K562 (cell line): ENCODE measurements around the gene MIEF1. TPM values are rescaled to one million over a fixed set of nuclear protein-coding genes. Genes with fewer than 3 reads are reported as not detected.

ENCODE experiments used
- BRD4 ChIP-seq: fragments of 200-600 bp; sonication (generic); IDR thresholded peaks from 2 replicates; pipeline ENCODE4 v1.6.1; 2017; ENCODE audit warnings: inconsistent platforms
- CBFA2T2 ChIP-seq: fragments of 450-650 bp; conservative IDR thresholded peaks from 2 replicates; pipeline ENCODE4 v1.6.1; 2017; ENCODE audit warnings: mild to moderate bottlenecking
- CUX1 ChIP-seq: fragments of 200-800 bp; sonication (Bioruptor generic); IDR thresholded peaks from 2 replicates; pipeline ENCODE4 v1.6.1; 2016; ENCODE audit warnings: missing genetic modification characterization, missing compliant biosample characterization
- HMBOX1 ChIP-seq: sonication (generic); IDR thresholded peaks from 2 replicates; pipeline ENCODE4 v1.6.1; 2016
- L3MBTL2 ChIP-seq: fragments of 450-650 bp; IDR thresholded peaks from 2 replicates; pipeline ENCODE4 v1.6.1; 2016; ENCODE audit warnings: mild to moderate bottlenecking, moderate library complexity
- MAFF ChIP-seq: IDR thresholded peaks from 2 replicates; pipeline ENCODE4 v1.6.1; 2012; ENCODE audit warnings: low read length, improper control_type of control experiment
- NELFE ChIP-seq: IDR thresholded peaks from 2 replicates; pipeline ENCODE4 v1.6.1; 2011; ENCODE audit warnings: mild to moderate bottlenecking; ENCODE audit not compliant: insufficient read depth, insufficient read length
- REST ChIP-seq, 2 experiments: fragments of 450-650 bp; formaldehyde crosslinking in 1 of 2; IDR thresholded peaks; 2 replicates each; pipeline versions ENCODE4 v1.4.0 to v1.6.1; 2014 to 2020; ENCODE audit warnings: mild to moderate bottlenecking in 2 of 2, borderline replicate concordance in 1 of 2, low read depth in 1 of 2
- SMAD4 ChIP-seq: fragments of 250-450 bp; sonication (Bioruptor Pico); conservative IDR thresholded peaks from 2 replicates; pipeline ENCODE4 v1.8.0; 2021; ENCODE audit warnings: inconsistent platforms, mild to moderate bottlenecking, moderate library complexity
- VEZF1 ChIP-seq: fragments of 200-800 bp; sonication (Bioruptor generic); IDR thresholded peaks from 2 replicates; pipeline ENCODE4 v1.6.1; 2017; ENCODE audit warnings: missing genetic modification characterization, missing compliant biosample characterization
- polyA plus RNA-seq, 8 experiments: library from polyadenylated mRNA; depleted of rRNA in 4 of 8; stranded (reverse) in 5 of 8; unstranded in 3 of 8; fragments of >200 nt; fragmentation: Nextera tagmentation in 2 of 8; fragmentation: Illumina TruSeq in 1 of 8; extraction: Ambion mirVana in 2 of 8; extraction: Trizol in 1 of 8; gene quantifications; 2 replicates each; pipeline versions ENCODE4 v1.2.1 to v1.2.3, GENCODE V29; 2011 to 2014; ENCODE audit warnings: inconsistent platforms in 1 of 8, missing spikeins in 1 of 8
- total RNA-seq, 7 experiments: library from RNA; depleted of rRNA in 6 of 7; stranded (reverse); fragments of >200 nt in 6 of 7; fragmentation: Illumina TruSeq in 2 of 7; extraction: Trizol in 2 of 7; gene quantifications; 2 replicates each; pipeline versions ENCODE4 v1.2.1 to v1.2.3, GENCODE V29; 2011 to 2021; ENCODE audit warnings: low replicate concordance in 1 of 7

The MIEF1 gene
- total and polyA plus RNA-seq, 9 of the 15 experiments (the other 6 are each of a cell fraction or from before 2014, with no cell fraction given) = 10.9 to 51.8 (median 25.5) TPM

- TF ChIP-seq REST (IDR thresholded peaks at IDR 0.05; ENCODE audit: borderline replicate concordance) (peak; percentile 63; the same call in 1 of the 2 replicates), REST (CRISPR knock-in tag; IDR thresholded peaks at IDR 0.05; ENCODE audit: low read depth) (no peak), SMAD4 (CRISPR knock-in tag) (peak; percentile 61), NELFE (no peak), HMBOX1 (no peak), VEZF1 (peak; percentile 56), CBFA2T2 (no peak), BRD4 (no peak), MAFF (no peak), CUX1 (CRISPR knock-in tag) (no peak), L3MBTL2 (peak; percentile 44; the same call in 1 of the 2 replicates)
Measured at GRCh38 chr22:39556970-39557841, 55.1 kb downstream of the MIEF1 start (continued).
